Lower lobe of right lung (tissue), 2 donors: ENCODE data around the gene ZNF22. TPM values are rescaled to one million over a fixed set of nuclear protein-coding genes. Genes with fewer than 3 reads are reported as not detected.
A peak's percentile ranks its signal among the peaks of the same experiment; 100 is the strongest.

ENCODE experiments used
- ATAC-seq, 2 donors: fragments of 200-7000 bp; cut with Tn5 transposase; one replicate each; pipeline ENCODE4 v1.9.1; 2020 to 2022; ENCODE audit warnings: mild to moderate bottlenecking in 2 of 2, moderate library complexity in 2 of 2
- DNase-seq: peaks from one replicate; pipeline ENCODE4 v3.0.0-alpha.2; 2020
- H3K27ac ChIP-seq: fragments of 200-600 bp; one replicate; pipeline ENCODE4 v1.8.0; 2022
- H3K27me3 ChIP-seq: fragments of 200-600 bp; one replicate; pipeline ENCODE4 v1.8.0; 2022; ENCODE audit warnings: low read depth
- H3K36me3 ChIP-seq: fragments of 200-600 bp; one replicate; pipeline ENCODE4 v1.8.0; 2022; ENCODE audit warnings: mild to moderate bottlenecking
- H3K4me1 ChIP-seq: fragments of 200-600 bp; one replicate; pipeline ENCODE4 v1.8.0; 2022
- H3K4me3 ChIP-seq: fragments of 200-600 bp; one replicate; pipeline ENCODE4 v1.8.0; 2022; ENCODE audit warnings: mild to moderate bottlenecking
- H3K9me3 ChIP-seq: fragments of 200-600 bp; one replicate; pipeline ENCODE4 v1.8.0; 2022
- CTCF ChIP-seq: fragments of 200-600 bp; IDR thresholded peaks from one replicate; pipeline ENCODE4 v1.8.0; 2022; ENCODE audit warnings: antibody characterized with exemption, mild to moderate bottlenecking
- intact Hi-C: fragments of 100-400 bp; cut with DNase I; formaldehyde crosslinking; loops from one replicate; pipeline ENCODE4 v1.11.0; 2022
- total RNA-seq: library from RNA; stranded (reverse); fragmentation: NEBNext Ultra II Directional; extraction: Animal tissue kit (Norgen Biotek cat#: 25700); gene quantifications from one replicate; pipeline ENCODE4 v1.2.1, GENCODE V29; 2021
- donor health status: DM: no; HTN: yes; CAD: no; lungs with severe emphysema.

The ZNF22 gene
- total RNA-seq, 1 donor from 2014 or later: 22.1 TPM

- TF ChIP-seq CTCF: no peak
- Histone ChIP-seq H3K36me3 (peaks cover 21% of the 10 kb centered on the region), H3K27ac (peak overlapping the region; percentile 95), H3K9me3 (no peaks in the 10 kb centered on the region), H3K4me1 (peaks cover 62% of the 10 kb centered on the region), H3K27me3 (no peaks in the 10 kb centered on the region), H3K4me3 (peak overlapping the region; percentile 74)
- ATAC-seq (peak; percentile 5 to 45), DNase-seq (no peak)
- intact Hi-C loops: no loop called here
Observed at GRCh38 chr10:45000138-45000751, 478 bp upstream of the ZNF22 start.

- peak overlapping the region; percentile 74 for H3K4me3 ChIP-seq
- no peak for TF ChIP-seq CTCF
- DNase-seq: peak; percentile 84
- peak; percentile 76 to 78 for ATAC-seq
- H3K27me3 ChIP-seq: no peaks in the 10 kb centered on the region
- peaks cover 23% of the 10 kb centered on the region for H3K36me3 ChIP-seq
- peaks cover 54% of the 10 kb centered on the region for H3K4me1 ChIP-seq
- H3K27ac ChIP-seq: peak overlapping the region; percentile 95
- no peaks in the 10 kb centered on the region for H3K9me3 ChIP-seq
- intact Hi-C loops: no loop called here
Observed at GRCh38 chr10:45001381-45002148, 842 bp downstream of the ZNF22 start.

- intact Hi-C loops: no loop called here
- ATAC-seq: no peak
- no peak overlapping the region for H3K4me3 ChIP-seq
- no peak overlapping the region for H3K27ac ChIP-seq
- no peaks in the 10 kb centered on the region for H3K9me3 ChIP-seq
- peaks cover 44% of the 10 kb centered on the region for H3K4me1 ChIP-seq
- no peak for TF ChIP-seq CTCF
- DNase-seq: no peak
- peaks cover 23% of the 10 kb centered on the region for H3K36me3 ChIP-seq
- no peaks in the 10 kb centered on the region for H3K27me3 ChIP-seq
Observed at GRCh38 chr10:45003432-45004000, 2.8 kb downstream of the ZNF22 start.

- TF ChIP-seq CTCF: no peak
- no peak overlapping the region for H3K4me3 ChIP-seq
- no peak for ATAC-seq
- DNase-seq: no peak
- no peaks in the 10 kb centered on the region for H3K9me3 ChIP-seq
- H3K27me3 ChIP-seq: no peaks in the 10 kb centered on the region
- intact Hi-C loops: no loop called here
- peaks cover 33% of the 10 kb centered on the region for H3K4me1 ChIP-seq
- no peak overlapping the region for H3K27ac ChIP-seq
- peaks cover 23% of the 10 kb centered on the region for H3K36me3 ChIP-seq
Observed at GRCh38 chr10:45004661-45005060, 3.9 kb downstream of the ZNF22 start.

GRCh38 chr10:45005284-45005683, 4.6 kb downstream of the ZNF22 start:
- no peak overlapping the region for H3K4me3 ChIP-seq
- no peaks in the 10 kb centered on the region for H3K27me3 ChIP-seq
- TF ChIP-seq CTCF: no peak
- peaks cover 27% of the 10 kb centered on the region for H3K4me1 ChIP-seq
- H3K36me3 ChIP-seq: peaks cover 23% of the 10 kb centered on the region
- H3K9me3 ChIP-seq: no peaks in the 10 kb centered on the region
- DNase-seq (no peak), ATAC-seq (no peak)
- no peak overlapping the region for H3K27ac ChIP-seq
- intact Hi-C loops: no loop called here
